GM12874 (cell line): ENCODE data around the gene TOMM7.

Experiments
- TF ChIP-seq, protein P1 (sequence below): IDR thresholded peaks from 2 replicates; pipeline ENCODE4 v1.5.1; 2011; ENCODE audit warnings: low read depth, mild to moderate bottlenecking, control low read depth, low read length, moderate library complexity; ENCODE audit not compliant: insufficient read depth

TOMM7 gene

DNA sequence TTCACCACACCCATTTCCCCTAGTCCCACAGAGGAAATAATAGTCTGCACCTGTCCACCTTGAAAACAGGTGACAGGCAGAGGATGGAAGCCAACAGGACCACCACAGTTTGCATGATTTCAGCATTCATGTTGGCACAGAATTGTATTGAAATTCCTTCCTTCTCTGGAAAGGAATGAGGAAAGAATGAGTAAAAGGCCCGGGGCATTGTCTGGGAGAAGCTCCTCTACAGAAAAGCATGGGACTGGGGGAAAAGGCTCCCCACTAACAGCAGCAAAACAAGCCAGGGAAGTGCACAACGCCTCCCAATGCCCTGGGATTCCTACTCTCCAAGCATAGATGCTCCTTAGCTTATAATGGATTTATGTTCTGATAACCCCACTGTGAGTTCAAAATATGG, 28.5 kb upstream of the TOMM7 start:
- TF ChIP-seq, protein P1, sequence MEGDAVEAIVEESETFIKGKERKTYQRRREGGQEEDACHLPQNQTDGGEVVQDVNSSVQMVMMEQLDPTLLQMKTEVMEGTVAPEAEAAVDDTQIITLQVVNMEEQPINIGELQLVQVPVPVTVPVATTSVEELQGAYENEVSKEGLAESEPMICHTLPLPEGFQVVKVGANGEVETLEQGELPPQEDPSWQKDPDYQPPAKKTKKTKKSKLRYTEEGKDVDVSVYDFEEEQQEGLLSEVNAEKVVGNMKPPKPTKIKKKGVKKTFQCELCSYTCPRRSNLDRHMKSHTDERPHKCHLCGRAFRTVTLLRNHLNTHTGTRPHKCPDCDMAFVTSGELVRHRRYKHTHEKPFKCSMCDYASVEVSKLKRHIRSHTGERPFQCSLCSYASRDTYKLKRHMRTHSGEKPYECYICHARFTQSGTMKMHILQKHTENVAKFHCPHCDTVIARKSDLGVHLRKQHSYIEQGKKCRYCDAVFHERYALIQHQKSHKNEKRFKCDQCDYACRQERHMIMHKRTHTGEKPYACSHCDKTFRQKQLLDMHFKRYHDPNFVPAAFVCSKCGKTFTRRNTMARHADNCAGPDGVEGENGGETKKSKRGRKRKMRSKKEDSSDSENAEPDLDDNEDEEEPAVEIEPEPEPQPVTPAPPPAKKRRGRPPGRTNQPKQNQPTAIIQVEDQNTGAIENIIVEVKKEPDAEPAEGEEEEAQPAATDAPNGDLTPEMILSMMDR: no peak

DNA sequence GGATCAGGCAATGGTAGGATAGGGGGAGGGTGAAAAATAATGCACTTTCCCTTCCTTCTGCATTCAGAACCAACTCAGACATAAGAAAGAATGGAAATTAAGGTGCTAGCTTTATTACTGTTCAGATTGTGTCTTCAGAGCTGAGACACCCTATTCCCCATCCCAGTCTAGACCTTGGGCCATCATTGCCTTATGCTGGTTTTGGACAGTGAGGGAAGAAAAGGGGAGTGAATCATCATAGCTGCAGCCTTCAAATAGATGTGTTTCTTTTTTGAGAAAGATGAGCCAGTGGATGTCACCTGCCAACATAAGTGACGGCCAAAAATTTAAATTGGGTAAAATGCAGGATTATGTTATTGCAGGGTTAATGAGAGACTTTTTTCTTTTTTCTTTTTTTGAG, 27.0 kb upstream of the TOMM7 start:
- TF ChIP-seq, protein P1: no peak

DNA sequence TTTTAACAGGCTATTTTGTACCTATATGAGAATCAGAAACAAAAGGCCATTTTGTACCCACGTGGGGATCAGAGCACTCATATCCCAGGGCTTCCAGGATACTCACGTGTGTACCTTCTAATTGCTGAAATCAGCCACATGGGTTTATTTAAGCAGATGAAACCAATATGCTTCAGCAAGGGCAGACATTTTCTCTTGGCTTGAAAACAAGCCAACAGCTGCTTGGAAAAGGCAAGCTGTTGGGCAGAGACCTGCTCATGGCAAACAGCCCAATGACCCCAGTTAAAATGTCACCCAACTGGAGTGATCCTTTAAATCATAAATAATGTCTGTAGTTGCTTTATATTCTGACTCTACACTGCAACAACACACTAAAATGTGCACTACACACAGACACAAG, 26.5 kb upstream of the TOMM7 start:
- TF ChIP-seq, protein P1: no peak

DNA sequence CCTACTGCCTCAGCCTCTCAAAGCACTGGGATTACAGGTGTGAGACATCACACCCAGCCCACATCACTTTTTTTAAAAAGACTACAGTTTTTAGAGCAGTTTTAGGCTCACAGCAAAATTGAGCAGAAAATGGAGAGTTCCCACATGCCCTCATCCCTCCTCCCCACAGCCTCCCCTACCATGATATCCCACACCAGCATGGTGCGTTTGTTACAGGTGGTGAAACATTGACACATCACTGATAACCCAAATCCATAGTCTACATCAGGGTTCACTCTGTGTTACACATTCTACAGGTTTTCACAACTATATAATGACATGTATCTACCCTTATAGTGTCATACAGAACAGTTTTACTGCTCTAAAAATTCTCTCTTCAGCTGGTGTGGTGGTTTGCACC, 24.3 kb upstream of the TOMM7 start:
- TF ChIP-seq, protein P1: no peak

DNA sequence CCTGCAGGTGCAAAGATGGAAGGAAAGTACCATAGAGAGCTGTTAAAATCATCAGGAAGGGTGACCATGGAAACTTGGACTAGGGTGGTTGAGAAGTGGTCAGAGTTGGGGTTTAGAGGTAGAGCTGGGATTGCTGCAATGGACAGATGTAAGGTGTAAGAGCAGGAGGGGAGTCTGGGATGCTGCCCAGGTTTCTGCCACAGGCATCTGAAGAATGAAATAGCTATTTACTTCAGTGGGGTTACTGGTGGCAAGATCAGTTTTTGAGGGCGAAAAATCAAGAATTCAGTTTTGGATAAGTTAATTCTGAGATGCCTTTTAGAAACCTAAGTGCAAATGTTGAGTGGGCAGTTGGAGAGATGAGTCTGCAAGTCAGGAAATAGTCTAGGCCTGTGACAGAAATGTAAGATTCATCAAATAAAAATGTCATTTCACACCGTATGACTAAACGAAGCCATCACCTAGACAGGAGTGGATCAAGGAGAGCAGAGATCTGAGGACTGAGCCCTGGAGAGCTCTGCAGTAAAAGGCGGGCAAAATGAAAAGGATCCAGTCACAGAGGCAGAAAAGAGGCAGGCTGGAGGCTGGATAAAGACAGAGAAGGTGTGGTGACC, 22.7 kb upstream of the TOMM7 start:
- TF ChIP-seq, protein P1: no peak

DNA sequence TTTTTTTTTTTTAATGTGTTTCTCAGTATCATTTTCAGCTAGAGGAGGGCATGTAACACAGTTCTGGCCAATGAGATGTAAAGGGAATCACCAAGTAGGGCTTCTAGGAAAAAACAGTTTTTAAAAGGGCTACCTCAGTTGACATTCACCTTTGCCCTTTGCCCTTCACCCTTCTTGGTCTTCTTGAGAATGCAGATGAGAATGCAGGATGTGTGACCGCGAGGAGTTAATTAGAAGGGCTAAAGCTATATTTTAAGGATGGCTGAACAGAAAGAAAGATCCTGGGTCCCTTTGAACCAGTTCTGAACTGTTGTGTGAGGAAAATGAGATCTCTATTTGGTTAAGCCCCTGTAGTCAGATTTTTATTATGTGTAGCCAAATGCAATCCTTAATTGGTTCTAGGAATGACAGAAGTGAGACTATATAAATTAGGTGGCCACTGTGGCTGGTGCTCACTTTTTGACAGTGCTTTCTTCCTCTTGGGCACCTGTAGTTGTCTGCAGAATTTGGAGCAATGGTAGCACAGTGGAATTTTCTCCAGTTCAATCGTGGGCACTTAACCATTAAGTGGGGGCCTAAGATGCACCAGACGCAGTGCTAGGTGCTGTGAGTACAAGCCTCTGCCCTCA, 21.1 kb upstream of the TOMM7 start:
- TF ChIP-seq, protein P1: no peak

DNA sequence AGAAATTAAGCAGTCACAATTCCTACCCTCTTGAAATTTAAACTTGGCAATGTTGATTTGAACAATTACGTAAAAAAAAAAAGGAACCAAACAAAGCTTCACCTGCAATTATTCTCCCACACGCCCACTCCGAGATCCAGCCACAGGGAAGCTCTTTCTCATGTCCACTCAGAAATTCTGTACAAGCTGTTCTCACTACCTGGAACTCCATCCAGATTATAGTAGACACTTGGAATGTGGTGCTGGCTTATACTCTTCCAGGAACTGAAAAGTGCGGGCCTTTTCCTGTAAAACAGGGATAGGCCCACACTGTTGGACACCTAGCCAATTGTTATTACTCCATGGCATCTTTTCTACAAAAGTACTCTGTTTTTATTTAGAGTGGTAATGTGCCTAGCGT, 20.3 kb upstream of the TOMM7 start:
- TF ChIP-seq, protein P1: no peak
